Kidney epithelial cell (primary cell): ENCODE measurements around the gene AKAP12. TPM values are rescaled to one million over a fixed set of nuclear protein-coding genes. Genes with fewer than 3 reads are reported as not detected.

Experiments
- DNase-seq: peaks from one replicate; pipeline ENCODE4 v3.0.0-alpha.2; 2010; ENCODE audit warnings: low read depth
- H3K27me3 ChIP-seq: 2 replicates; pipeline ENCODE4 v1.6.0; 2011; ENCODE audit warnings: low read length; ENCODE audit not compliant: control insufficient read depth, insufficient read depth
- H3K36me3 ChIP-seq: 2 replicates; pipeline ENCODE4 v1.5.1; 2011; ENCODE audit warnings: low read length; ENCODE audit not compliant: control insufficient read depth, insufficient read depth
- H3K4me3 ChIP-seq: 2 replicates; pipeline ENCODE4 v1.5.1; 2011; ENCODE audit warnings: low read depth, mild to moderate bottlenecking, control low read depth, low read length
- total RNA-seq: library from RNA; depleted of rRNA; stranded (reverse); fragments of >200 nt; gene quantifications from 2 replicates; pipeline ENCODE4 v1.2.3, GENCODE V29; 2015
- TF ChIP-seq, protein P1 (sequence below): IDR thresholded peaks from 2 replicates; pipeline ENCODE4 v1.5.1; 2011; ENCODE audit warnings: mild to moderate bottlenecking, moderate library complexity, low read length, control low read depth, inconsistent platforms; ENCODE audit not compliant: insufficient read depth, poor library complexity, severe bottlenecking

Gene AKAP12
- total RNA-seq, 1 donor from 2014 or later, result 581 TPM

DNA sequence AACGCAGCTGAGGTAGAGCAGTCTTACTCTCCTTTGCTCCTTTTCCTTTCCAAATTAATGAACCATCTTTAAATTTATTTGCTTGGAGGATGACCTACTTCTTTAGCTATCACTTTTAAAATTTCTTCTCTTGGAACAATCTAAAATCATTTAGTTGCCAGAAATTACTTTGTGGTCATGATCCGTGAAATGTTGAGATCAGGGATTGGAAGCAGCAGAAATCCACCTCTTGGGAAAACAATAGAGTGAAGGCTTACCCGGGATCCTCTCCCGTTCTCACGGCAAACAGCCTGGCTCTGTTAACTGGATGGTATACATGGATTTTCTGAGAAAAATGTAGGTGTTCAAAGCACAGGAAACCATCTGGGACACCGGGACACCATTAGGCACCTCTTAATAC lies 7.7 kb downstream of the AKAP12 start:
- no peak overlapping the region for H3K4me3 ChIP-seq
- TF ChIP-seq, protein P1, sequence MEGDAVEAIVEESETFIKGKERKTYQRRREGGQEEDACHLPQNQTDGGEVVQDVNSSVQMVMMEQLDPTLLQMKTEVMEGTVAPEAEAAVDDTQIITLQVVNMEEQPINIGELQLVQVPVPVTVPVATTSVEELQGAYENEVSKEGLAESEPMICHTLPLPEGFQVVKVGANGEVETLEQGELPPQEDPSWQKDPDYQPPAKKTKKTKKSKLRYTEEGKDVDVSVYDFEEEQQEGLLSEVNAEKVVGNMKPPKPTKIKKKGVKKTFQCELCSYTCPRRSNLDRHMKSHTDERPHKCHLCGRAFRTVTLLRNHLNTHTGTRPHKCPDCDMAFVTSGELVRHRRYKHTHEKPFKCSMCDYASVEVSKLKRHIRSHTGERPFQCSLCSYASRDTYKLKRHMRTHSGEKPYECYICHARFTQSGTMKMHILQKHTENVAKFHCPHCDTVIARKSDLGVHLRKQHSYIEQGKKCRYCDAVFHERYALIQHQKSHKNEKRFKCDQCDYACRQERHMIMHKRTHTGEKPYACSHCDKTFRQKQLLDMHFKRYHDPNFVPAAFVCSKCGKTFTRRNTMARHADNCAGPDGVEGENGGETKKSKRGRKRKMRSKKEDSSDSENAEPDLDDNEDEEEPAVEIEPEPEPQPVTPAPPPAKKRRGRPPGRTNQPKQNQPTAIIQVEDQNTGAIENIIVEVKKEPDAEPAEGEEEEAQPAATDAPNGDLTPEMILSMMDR, result no peak
- no peak for DNase-seq
- H3K36me3 ChIP-seq, result no peaks in the 10 kb centered on the region
- no peaks in the 10 kb centered on the region for H3K27me3 ChIP-seq

DNA sequence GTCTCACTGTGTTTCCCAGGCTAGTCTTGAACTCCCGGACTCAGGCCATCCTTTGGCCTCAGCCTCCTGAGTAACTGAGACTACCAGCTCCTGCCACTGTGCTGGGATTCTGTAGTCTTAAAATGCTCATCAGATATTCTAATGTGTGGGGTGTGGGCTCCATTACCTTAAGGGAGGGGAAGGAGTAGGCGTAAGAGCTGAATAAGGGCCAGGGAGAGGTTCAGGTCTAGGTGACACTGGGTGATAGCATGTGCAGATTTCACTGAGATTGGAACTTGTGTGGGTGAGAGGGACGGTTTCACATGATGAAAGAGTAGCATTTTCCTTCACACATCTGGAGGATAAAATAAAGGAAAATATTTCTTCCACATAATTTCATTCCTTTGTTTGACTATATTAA lies 8.5 kb downstream of the AKAP12 start:
- TF ChIP-seq, protein P1, result no peak
- DNase-seq, result no peak
- Histone ChIP-seq H3K27me3 (no peaks in the 10 kb centered on the region), H3K36me3 (no peaks in the 10 kb centered on the region), H3K4me3 (no peak overlapping the region)

DNA sequence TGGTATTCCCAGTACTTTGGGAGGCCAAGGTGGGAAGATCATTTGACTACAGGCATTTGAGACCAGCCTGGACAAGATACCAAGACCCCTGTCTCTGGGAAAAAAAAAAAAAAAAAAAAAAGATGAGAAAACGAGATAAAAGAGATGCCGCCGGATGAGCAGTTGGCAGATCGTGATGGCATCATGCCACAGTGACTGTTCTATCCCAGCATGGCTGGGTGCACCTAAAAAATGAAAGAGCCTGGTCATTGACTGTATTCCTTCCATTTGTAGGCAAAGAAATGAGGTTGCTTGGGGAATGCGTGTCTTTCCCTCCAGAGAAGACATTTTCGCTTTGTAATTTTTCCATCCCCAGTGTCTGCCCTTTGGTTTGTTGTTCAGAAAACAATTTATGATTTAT lies 12.9 kb downstream of the AKAP12 start:
- Histone ChIP-seq H3K27me3 (no peaks in the 10 kb centered on the region), H3K36me3 (no peaks in the 10 kb centered on the region), H3K4me3 (no peak overlapping the region)
- TF ChIP-seq, protein P1, result no peak
- DNase-seq, result no peak

DNA sequence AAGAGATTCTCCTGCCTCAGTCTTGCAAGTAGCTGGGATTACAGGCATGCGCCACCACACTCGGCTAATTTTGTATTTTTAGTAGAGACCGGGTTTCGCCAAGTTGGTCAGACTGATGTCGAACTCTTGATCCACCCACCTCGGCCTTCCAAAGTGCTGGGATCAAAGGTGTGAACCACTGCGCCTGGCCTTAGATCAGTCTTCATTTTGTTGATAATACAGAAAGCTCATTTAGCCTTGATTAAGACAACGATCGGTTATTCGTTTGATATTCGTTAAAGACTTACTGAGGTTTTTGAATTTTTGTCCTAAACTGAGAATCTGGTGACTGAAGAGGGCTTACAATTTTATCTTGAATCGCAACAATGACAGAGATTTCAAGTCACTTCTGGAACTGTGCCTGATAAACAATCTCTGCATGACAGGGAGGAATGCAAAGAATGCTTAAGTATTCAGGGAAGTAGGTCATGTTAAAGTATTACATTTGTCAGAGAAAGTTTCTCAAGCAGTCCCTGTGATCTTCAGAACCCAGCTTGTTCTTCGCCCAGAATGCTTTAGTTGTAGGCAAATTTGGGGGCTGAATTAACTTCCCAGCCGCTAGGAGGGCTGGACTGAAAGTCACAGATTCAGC lies 14.8 kb downstream of the AKAP12 start:
- TF ChIP-seq, protein P1, result no peak
- no peak overlapping the region for H3K4me3 ChIP-seq
- no peaks in the 10 kb centered on the region for H3K36me3 ChIP-seq
- DNase-seq, result peak; percentile 39
- no peaks in the 10 kb centered on the region for H3K27me3 ChIP-seq

DNA sequence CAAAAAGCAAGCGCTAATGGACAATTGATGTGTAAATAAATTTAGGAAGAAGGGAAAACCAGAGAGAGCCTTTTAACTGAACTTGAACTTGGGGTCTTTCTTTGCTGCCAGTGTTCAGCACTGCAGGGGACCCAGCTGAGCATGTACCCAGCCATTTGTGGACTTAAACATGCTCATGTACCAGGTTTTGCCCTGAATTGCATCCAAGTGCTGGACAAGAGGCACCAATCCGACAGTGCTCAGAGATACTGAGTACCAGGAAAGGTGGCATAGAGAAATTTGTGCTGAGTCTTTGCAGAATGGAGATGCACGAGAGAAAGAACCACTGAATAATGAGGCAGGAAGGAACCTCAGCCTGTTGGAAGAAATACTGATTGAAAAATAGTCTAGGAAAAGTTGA lies 16.0 kb downstream of the AKAP12 start:
- Histone ChIP-seq H3K27me3 (no peaks in the 10 kb centered on the region), H3K36me3 (no peaks in the 10 kb centered on the region), H3K4me3 (no peak overlapping the region)
- no peak for DNase-seq
- TF ChIP-seq, protein P1, result no peak

DNA sequence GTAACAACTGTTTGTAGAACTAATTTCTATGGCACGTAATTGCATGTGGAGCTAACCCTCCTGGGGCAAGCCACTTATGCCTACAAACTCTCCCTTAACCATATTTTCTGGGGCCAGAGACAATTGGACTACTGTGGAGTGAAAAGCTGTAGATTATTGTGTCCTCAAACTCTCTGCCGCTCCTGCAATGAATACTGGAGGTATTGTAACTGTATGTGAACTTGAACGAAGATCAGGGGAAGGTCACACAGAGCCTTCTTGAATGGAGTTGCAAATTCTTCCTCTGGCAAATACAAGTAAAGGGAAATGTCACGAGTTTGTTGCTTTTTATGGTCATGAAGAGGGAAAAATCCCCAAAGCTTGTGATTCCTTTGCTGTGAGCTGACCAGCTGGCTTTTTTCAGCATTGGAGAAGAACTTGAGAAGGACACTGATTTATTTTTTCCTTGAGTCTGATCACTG lies 18.2 kb downstream of the AKAP12 start:
- Histone ChIP-seq H3K27me3 (no peaks in the 10 kb centered on the region), H3K36me3 (no peaks in the 10 kb centered on the region), H3K4me3 (no peak overlapping the region)
- TF ChIP-seq, protein P1, result no peak
- DNase-seq, result no peak
